IPS DF 6.9 (cell line): ENCODE results near the gene HBP1.

Experiments
- DNase-seq: peaks from one replicate; pipeline ENCODE4 v3.0.0-alpha.2; 2013; ENCODE audit warnings: low read depth, low spot score
- H3K27ac ChIP-seq: one replicate; pipeline ENCODE4 v1.5.1; 2013; ENCODE audit warnings: low read length, control low read depth
- H3K27me3 ChIP-seq: 2 replicates; pipeline ENCODE4 v1.6.1; 2013; ENCODE audit warnings: mild to moderate bottlenecking, low read length; ENCODE audit not compliant: control insufficient read depth, insufficient read depth
- H3K36me3 ChIP-seq: 2 replicates; pipeline ENCODE4 v1.6.1; 2013; ENCODE audit warnings: low read length; ENCODE audit not compliant: control insufficient read depth, insufficient read depth
- H3K4me1 ChIP-seq: 2 replicates; pipeline ENCODE4 v1.6.1; 2013; ENCODE audit warnings: low read length; ENCODE audit not compliant: control insufficient read depth, insufficient read depth
- H3K4me3 ChIP-seq: 2 replicates; pipeline ENCODE4 v1.5.1; 2013; ENCODE audit warnings: mild to moderate bottlenecking, low read length
- H3K9me3 ChIP-seq: 2 replicates; pipeline ENCODE4 v1.6.1; 2013; ENCODE audit warnings: low read length, inconsistent platforms; ENCODE audit not compliant: control insufficient read depth, insufficient read depth
- WGBS: extraction: QIAGEN DNeasy Blood & Tissue Kit; methylation state at CpG from one replicate; pipeline ENCODE4 v1.1.7; 2013; ENCODE audit warnings: mixed read lengths, missing lambda C conversion rate; ENCODE audit not compliant: insufficient read length, insufficient coverage; 5-methylcytosine and 5-hydroxymethylcytosine counted together

Gene HBP1

DNA sequence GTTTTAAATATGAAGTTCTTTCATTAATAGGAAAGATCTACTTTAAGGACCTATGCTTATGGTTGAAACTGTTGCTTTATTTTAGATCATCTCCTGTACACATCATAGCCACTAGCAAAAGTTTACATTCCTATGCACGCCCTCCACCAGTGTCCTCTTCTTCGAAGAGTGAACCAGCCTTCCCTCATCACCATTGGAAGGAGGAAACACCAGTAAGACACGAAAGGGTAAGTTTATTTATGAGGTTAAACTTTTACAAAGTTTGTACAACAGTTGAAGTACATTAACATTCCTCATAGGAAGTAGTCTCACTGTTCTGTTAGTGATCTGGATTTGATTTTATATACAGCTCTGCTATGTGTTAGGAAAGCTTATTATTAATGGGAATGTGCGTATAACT lies 16.9 kb downstream of the HBP1 start:
- H3K36me3 ChIP-seq, result peaks cover 6% of the 10 kb centered on the region; the same call in 1 of the 2 replicates
- no peak overlapping the region for H3K4me3 ChIP-seq
- H3K27me3 ChIP-seq, result no peaks in the 10 kb centered on the region
- H3K4me1 ChIP-seq, result no peaks in the 10 kb centered on the region
- H3K9me3 ChIP-seq, result no peaks in the 10 kb centered on the region
- WGBS, result no CpG with 5 or more reads among the region's 4 CpGs
- no peak for DNase-seq
- no peak overlapping the region for H3K27ac ChIP-seq

DNA sequence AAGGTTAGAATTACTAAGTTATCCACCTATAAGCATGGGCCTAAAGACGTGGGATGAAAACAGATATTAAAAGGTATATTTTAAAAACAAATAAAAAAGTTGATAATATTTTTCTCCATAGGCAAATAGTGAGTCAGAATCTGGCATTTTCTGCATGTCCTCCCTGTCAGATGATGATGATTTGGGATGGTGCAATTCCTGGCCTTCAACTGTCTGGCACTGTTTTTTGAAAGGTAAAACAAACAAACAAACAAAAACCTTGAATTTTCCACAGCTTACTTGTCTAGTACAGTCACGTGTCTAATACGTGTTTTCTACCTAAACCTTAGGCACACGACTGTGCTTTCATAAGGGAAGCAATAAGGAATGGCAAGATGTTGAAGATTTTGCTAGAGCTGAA lies 17.4 kb downstream of the HBP1 start:
- H3K36me3 ChIP-seq, result peaks cover 6% of the 10 kb centered on the region; the same call in 1 of the 2 replicates
- no peak for DNase-seq

DNA sequence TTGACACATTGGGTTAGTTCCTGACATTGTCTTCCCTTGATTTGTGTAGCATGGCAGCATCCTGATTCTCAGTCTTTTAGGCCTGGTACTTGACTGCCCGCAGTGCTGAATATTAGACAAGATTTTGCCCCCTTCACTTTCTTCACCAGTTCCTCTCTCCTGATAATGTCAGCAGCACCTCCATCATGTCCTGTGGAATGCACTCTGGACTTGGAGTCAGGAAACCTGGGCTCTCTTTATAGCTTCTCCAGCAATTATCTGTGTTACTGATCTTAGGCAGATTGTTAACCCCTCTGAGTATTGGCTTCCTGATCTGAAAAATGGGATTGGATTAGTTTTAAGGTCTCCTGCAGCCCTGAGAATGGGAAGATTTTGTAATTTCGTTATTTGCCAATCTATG lies 19.0 kb downstream of the HBP1 start:
- Histone ChIP-seq H3K4me1 (no peaks in the 10 kb centered on the region), H3K27ac (no peak overlapping the region), H3K36me3 (peaks cover 6% of the 10 kb centered on the region; the same call in 1 of the 2 replicates), H3K4me3 (no peak overlapping the region), H3K27me3 (no peaks in the 10 kb centered on the region), H3K9me3 (no peaks in the 10 kb centered on the region)
- no CpG with 5 or more reads among the region's 2 CpGs for WGBS
- no peak for DNase-seq

More for the DNA sequence above, 17.4 kb downstream of the HBP1 start:
- Histone ChIP-seq H3K4me1 (no peaks in the 10 kb centered on the region), H3K27me3 (no peaks in the 10 kb centered on the region), H3K9me3 (no peaks in the 10 kb centered on the region), H3K4me3 (no peak overlapping the region), H3K27ac (no peak overlapping the region)
- WGBS, result no CpG with 5 or more reads among the region's 4 CpGs

DNA sequence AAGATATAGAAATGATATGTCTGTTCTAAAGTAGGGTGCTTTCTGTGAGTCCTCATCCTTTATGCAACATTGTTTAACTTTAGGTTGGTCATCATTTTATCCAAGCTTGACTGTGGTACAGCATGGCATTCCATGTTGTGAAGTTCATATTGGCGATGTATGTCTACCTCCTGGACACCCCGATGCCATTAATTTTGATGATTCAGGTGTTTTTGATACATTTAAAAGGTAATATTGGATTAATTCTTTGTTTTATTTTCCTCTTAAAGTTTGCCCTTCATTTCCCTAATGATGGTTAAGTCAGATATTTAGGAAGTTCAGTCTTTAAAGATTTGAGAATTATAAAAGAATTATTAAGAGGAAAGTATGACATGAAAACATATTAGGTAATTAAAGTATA lies 21.3 kb downstream of the HBP1 start:
- Histone ChIP-seq H3K27me3 (no peaks in the 10 kb centered on the region), H3K9me3 (no peaks in the 10 kb centered on the region), H3K27ac (no peak overlapping the region), H3K36me3 (peaks cover 6% of the 10 kb centered on the region; the same call in 1 of the 2 replicates), H3K4me3 (no peak overlapping the region), H3K4me1 (no peaks in the 10 kb centered on the region)
- DNase-seq, result no peak
- no CpG with 5 or more reads among the region's 2 CpGs for WGBS

DNA sequence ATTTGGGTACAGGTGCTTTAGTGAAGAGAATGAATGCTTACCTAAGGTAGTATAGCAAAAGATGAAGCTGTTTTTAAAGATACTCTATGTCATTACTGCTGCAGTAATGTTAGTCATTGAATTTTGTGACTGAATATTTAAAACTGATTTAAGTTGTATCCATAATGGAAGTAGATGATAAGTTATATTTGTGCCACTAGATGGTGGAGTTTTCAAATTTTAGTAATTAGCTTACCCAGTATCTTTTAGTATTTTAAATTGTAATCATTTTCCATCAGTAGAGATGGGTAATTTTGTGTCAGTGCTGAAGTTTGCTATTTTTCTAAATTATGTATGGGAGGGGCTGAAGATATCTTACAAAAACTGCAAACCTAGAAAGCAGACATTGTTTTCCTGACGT lies 25.2 kb downstream of the HBP1 start:
- no peak overlapping the region for H3K27ac ChIP-seq
- no peaks in the 10 kb centered on the region for H3K36me3 ChIP-seq
- no CpG with 5 or more reads among the region's 1 CpG for WGBS

DNA sequence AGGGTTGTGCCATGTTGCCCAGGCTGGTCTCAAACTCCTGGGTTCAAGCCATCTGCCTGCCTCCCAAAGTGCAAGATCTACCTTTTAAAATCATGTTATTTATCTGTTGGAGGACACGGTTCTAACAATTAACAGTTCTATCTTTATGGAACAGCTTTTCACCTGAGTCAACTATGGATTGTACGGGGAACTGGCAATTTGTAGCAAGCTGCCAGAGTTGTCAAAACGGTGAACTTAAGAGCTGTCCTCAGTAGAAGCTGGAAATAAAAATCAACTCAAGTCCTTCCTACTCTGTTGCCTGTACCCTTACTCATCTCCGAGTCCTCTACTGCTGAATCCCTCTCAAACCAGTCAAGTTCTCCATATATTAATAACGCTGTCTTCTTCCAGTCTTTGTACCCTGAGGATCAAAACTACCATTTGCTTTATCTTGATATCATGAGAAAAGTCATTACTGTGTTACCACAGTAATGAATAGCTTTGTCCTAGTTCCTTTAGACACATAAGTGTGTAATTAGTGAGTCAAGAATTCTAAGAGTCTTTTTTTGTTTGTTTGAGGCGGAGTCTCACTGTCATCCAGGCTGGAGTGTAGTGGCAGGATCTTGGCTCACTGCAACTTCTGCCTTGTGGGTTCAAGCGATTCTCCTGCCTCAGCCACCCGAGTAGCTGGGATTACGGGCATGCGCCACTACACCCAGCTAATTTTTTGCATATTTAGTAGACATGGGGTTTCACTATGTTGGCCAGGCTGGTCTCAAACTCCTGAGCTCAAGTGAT lies 28.2 kb downstream of the HBP1 start:
- no CpG with 5 or more reads among the region's 10 CpGs for WGBS

More for the DNA sequence above, 25.2 kb downstream of the HBP1 start:
- H3K27me3 ChIP-seq, result no peaks in the 10 kb centered on the region
- DNase-seq, result no peak
- H3K4me3 ChIP-seq, result no peak overlapping the region
- no peaks in the 10 kb centered on the region for H3K4me1 ChIP-seq
- H3K9me3 ChIP-seq, result no peaks in the 10 kb centered on the region

DNA sequence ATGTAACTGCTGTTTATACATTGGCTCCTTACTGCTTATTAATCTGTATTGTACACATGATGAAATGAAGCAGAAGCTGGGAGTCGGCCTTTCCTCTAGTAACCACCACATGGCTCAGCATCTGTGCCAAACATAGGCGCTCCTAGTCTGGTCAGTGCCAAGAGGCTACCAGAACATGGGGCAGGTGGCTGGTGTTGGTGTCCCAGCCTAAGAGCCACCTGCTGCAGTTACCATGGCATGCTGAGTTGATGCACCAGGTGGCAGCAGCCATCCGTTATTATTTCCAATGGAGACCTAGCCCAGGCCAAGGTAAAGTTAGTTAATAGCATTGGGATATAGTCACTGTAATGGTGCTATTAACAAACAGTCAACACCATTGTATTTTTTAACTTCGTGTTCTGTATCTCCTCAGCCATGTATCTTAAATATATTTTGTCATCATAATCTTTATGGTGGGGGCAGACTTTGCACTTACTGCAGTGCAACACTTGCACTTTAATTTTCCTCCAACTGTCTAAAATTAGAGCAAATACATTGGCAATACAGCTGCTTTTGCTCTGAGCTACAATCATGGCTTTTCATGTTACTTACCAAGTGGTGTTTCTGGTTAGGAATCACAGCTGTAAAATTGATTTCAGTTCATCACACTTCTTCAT lies 33.1 kb downstream of the HBP1 start:
- H3K36me3 ChIP-seq, result peaks cover 2% of the 10 kb centered on the region; the same call in 1 of the 2 replicates
- DNase-seq, result peak; percentile 18

More for the DNA sequence above, 28.2 kb downstream of the HBP1 start:
- no peaks in the 10 kb centered on the region for H3K4me1 ChIP-seq
- no peaks in the 10 kb centered on the region for H3K27me3 ChIP-seq
- H3K27ac ChIP-seq, result no peak overlapping the region
- H3K9me3 ChIP-seq, result no peaks in the 10 kb centered on the region
- no peak for DNase-seq
- H3K4me3 ChIP-seq, result no peak overlapping the region
- H3K36me3 ChIP-seq, result no peaks in the 10 kb centered on the region; the same call in 1 of the 2 replicates

DNA sequence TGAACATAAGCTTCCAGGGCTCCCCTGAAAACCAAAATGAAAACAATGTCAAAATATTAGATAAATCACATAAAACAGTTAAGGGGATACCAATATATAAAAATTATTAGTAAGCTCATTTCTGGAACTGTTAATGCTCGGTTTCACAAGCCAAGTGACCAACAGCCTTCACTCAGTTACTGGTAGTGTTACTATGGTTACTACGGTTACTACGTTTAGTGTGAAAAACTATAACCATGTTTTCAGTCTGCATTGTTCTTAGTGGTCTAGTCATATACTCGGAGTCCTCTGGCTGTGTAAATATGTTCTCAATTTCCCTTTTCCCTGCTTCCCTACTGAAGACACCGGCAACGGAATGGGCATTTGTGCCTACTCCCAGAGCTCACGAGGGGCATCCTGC lies 34.8 kb downstream of the HBP1 start:
- no CpG with 5 or more reads among the region's 7 CpGs for WGBS

More for the DNA sequence above, 33.1 kb downstream of the HBP1 start:
- Histone ChIP-seq H3K9me3 (no peaks in the 10 kb centered on the region), H3K27me3 (no peaks in the 10 kb centered on the region), H3K4me1 (no peaks in the 10 kb centered on the region), H3K4me3 (no peak overlapping the region), H3K27ac (no peak overlapping the region)
- no CpG with 5 or more reads among the region's 4 CpGs for WGBS

DNA sequence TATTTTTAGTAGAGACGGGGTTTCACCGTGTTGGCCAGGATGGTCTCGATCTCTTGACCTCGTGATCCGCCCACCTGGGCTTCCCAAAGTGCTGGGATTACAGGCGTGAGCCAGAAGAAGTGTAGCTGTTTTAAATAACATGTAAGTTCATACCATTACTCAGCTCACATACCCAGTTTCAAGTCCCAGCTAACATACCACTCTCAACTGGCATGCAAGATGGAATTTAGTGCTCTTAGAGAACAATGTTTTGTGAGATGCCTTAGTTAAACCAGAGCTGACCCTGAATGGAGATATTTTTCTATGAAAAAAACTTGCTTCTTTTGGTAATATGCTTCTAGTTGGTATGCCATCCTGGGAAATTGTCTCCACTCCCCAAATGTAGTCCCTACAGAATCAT lies 37.3 kb downstream of the HBP1 start:
- Histone ChIP-seq H3K9me3 (no peaks in the 10 kb centered on the region), H3K4me1 (no peaks in the 10 kb centered on the region), H3K27ac (no peak overlapping the region), H3K27me3 (no peaks in the 10 kb centered on the region), H3K4me3 (no peak overlapping the region), H3K36me3 (peaks cover 5% of the 10 kb centered on the region; the same call in 1 of the 2 replicates)
- WGBS, result no CpG with 5 or more reads among the region's 6 CpGs
- DNase-seq, result no peak

More for the DNA sequence above, 34.8 kb downstream of the HBP1 start:
- no peak for DNase-seq
- H3K27me3 ChIP-seq, result no peaks in the 10 kb centered on the region
- no peak overlapping the region for H3K27ac ChIP-seq
- no peaks in the 10 kb centered on the region for H3K4me1 ChIP-seq
- H3K9me3 ChIP-seq, result no peaks in the 10 kb centered on the region
- no peak overlapping the region for H3K4me3 ChIP-seq
- H3K36me3 ChIP-seq, result peaks cover 5% of the 10 kb centered on the region; the same call in 1 of the 2 replicates

DNA sequence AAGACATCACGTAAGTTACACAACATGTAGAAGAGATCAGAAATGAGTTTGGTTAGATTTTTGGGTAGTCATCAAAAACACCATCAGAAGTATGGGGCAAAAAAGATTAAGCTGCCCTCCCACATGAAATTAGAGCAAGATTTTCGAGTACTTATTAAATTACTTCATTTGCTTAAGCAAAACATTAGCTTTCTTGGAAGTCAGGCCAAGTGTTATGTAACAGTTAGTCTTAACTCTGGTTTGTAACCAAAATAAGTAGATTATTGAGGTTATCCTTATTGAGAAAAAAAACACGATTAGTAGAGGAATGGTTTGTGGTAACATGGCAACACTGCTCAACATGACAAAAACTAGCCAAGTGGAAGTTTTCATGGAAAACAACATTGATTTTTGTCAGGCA lies 37.9 kb downstream of the HBP1 start:
- Histone ChIP-seq H3K4me3 (no peak overlapping the region), H3K4me1 (no peaks in the 10 kb centered on the region), H3K36me3 (peaks cover 5% of the 10 kb centered on the region; the same call in 1 of the 2 replicates), H3K27ac (no peak overlapping the region), H3K27me3 (no peaks in the 10 kb centered on the region), H3K9me3 (no peaks in the 10 kb centered on the region)
- WGBS, result no CpG with 5 or more reads among the region's 3 CpGs
- no peak for DNase-seq
